NOMO-1 treated with dmso at 0.1 percent for 144 hours (cell line): ENCODE results near the gene AP3S2.

ENCODE experiments used
- DNase-seq: peaks from one replicate; lab custom pipeline; 2025; ENCODE audit not compliant: unreplicated experiment; lab: John Stamatoyannopoulos, UW

The AP3S2 gene

GRCh38 chr15:89818287-89818686 is 75.5 kb downstream of the AP3S2 start:
- DNase-seq, result no peak

- DNase-seq, result no peak
Measured at GRCh38 chr15:89817701-89818280, 76.0 kb downstream of the AP3S2 start.

GRCh38 chr15:89815769-89816168 is 78.0 kb downstream of the AP3S2 start:
- no peak for DNase-seq

- DNase-seq, result peak; percentile 36
Measured at GRCh38 chr15:89814112-89814742, 79.6 kb downstream of the AP3S2 start.

- DNase-seq, result no peak
Measured at GRCh38 chr15:89813381-89814111, 80.2 kb downstream of the AP3S2 start.

- DNase-seq, result no peak
Measured at GRCh38 chr15:89812847-89813320, 80.9 kb downstream of the AP3S2 start.

GRCh38 chr15:89812011-89812846 is 81.6 kb downstream of the AP3S2 start:
- DNase-seq, result no peak

- no peak for DNase-seq
Measured at GRCh38 chr15:89810837-89811236, 83.0 kb downstream of the AP3S2 start.

GRCh38 chr15:89809787-89810148 is 84.0 kb downstream of the AP3S2 start:
- no peak for DNase-seq

GRCh38 chr15:89809093-89809786 is 84.6 kb downstream of the AP3S2 start:
- DNase-seq, result no peak

GRCh38 chr15:89808160-89808870 is 85.5 kb downstream of the AP3S2 start:
- no peak for DNase-seq

GRCh38 chr15:89807689-89808088 is 86.1 kb downstream of the AP3S2 start:
- no peak for DNase-seq

- DNase-seq, result no peak
Measured at GRCh38 chr15:89806559-89807550, 86.9 kb downstream of the AP3S2 start.

- no peak for DNase-seq
Measured at GRCh38 chr15:89806210-89806558, 87.6 kb downstream of the AP3S2 start.

- DNase-seq, result no peak
Measured at GRCh38 chr15:89805241-89806209, 88.3 kb downstream of the AP3S2 start.

- DNase-seq, result no peak
Measured at GRCh38 chr15:89803941-89804800, 89.6 kb downstream of the AP3S2 start.
